Measurements from ENCODE around the gene RUNX2.

DNA sequence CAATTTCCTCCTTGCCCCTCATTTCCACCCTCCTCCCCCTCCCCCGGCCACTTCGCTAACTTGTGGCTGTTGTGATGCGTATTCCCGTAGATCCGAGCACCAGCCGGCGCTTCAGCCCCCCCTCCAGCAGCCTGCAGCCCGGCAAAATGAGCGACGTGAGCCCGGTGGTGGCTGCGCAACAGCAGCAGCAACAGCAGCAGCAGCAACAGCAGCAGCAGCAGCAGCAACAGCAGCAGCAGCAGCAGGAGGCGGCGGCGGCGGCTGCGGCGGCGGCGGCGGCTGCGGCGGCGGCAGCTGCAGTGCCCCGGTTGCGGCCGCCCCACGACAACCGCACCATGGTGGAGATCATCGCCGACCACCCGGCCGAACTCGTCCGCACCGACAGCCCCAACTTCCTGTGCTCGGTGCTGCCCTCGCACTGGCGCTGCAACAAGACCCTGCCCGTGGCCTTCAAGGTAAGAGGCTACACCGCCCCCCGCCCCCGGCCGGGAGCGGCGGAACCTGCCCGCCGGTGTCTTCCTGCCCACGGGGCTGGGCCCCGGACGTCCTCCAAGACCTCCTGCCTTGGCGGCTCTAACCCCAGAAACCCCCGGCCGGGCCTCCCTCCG lies 94.5 kb downstream of the RUNX2 start:
- TF ChIP-seq EZH2phosphoT487 (IDR thresholded peaks at IDR 0.05; ENCODE audit: insufficient read depth, low read depth) (no peak), EZH2 (IDR thresholded peaks at IDR 0.05; ENCODE audit: insufficient read depth, poor library complexity, severe bottlenecking) (no peak)
